Stimulated activated CD4-positive, alpha-beta T cell treated with anti-CD3 and anti-CD28 coated beads, Interleukin-1b, Interleukin-23, amount 100 ng/mL, for 24 hours (primary cell): ENCODE data around the gene DDX17.

Experiments
- DNase-seq, 4 experiments: peaks; one replicate each; pipeline ENCODE4 v3.0.0-alpha.2; 2020; ENCODE audit warnings: low read depth in 4 of 4, low spot score in 1 of 4

The DDX17 gene

DNA sequence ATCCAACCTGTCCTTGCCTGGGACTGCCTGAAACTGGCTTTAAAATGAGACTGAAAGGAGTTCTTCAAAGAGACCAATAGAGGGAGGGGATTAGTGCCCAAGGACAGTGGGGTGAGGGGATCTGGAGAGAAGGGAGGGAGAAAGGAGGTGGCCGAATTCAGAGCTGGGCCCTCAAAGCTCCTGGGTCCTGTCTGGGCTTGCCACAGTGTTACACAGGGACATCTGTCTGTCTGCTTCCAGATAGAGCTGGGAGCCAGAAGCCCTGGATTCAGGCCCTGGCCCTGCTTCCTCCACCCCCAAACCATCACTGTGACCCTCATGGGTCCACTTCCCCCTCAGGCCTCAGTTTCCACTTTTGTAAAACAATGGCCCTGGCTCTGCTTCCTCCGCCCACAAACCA, 54.7 kb downstream of the DDX17 start:
- DNase-seq = no peak

DNA sequence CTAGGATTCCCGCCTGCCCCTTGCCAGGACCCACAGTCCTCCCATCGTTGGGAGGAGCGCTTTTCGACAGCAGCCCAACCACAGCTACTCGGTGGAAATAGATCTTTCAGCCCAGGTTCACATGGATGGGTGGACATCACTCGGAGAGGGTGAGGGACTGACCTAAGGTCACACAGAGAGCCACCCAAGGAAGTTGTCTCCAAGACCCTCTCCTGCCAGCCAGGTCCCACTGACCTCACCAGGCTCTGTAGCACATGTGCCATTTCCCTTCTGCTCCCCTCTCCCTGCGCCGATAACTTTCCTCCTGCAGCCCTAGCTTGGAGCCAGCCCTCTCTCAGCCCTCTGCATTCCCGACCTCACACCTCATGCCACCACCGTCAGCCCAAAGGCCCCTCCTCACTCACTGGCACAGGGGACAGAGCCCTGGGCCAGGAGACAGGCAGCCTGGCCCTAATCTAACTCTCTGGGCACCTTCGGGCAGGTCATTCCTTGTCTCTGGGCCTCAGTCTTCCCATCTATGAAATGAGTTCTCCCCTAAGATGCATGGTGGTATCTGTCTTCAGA, 55.8 kb downstream of the DDX17 start:
- DNase-seq = no peak

DNA sequence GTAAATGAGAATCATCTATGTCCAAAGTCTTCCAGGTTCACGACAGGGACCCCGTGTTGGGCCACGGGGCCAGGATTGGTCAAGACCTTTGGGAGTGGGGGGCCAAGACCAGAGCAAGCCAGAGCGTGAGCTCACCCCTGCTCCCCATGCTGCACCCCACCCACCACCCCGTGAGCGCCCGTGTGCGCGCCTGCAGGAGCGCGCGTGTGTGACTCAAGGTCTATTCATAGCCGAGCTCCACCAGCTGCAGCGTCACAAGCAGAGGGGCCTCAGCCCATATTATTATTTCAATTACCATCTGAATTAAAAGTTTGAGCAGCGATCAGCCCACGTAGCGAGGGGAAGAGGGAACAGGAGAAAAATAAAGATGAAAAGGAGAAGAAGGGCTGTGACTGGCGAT, 56.3 kb downstream of the DDX17 start:
- no peak for DNase-seq

DNA sequence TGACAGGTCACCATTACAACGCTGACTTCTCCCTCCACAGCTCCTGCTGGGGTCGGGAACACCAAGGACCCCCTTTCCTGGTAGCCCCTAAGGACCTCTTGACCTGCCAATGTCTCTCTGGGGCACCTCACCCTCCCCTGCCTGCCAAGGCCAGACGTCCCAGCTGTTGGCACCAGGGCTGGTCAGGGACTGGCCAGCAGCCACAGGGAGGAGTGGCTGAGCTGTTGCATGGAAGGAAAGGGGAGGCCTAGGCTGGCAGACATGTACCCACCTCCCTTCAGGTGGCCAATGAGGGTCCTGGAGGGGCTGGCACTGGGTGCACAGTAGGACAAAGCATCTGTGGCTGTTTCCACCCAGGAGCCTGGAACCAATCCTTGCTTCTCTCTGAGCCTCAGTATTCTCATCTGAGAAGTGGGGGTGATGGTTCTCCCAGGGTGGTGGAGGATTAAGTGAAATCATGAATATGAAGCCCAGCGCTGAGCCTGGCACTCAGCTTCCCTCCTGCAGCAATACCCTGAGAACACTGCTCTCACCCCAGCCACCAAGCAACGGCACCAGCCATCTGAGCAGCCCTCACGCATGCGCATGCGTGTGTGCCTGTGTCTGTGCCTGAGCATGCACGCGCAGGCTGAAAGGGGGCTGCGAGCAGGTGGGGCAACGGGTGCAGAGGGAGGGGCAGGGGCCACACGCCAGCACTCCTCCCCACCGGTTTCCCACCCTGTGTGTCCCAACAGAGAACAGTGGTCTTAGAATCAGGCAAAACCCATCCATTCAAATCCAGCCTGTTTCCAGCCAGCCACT, 57.0 kb downstream of the DDX17 start:
- DNase-seq = no peak

DNA sequence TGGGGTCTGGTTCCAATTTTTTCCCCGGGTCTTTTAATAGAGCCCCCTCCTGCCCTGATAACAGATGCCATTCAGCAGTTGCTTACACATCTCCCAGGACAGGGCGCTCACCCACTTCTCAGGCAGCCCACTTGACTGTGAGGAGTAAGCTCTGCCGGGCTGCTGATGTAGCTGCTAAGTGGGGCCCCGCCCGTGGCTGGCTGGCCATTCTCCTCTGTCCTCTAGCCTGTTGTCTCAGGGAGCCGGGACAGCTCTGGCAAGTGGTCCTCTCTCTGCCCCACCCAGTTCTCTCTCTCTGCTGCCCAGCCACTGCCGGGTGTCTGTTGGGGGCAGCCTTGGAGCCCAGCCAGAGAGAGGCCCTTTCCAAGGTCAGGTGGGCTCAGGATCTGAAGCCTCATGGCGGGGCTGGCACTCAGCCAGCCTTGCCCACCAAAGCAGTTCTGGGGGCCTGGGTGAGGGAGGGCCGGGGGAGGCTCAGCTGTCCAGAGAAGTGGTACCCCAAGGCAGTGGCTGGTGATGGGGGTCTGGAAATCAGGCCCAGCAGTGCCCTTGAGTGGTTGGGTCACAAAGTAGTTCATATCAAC, 60.0 kb downstream of the DDX17 start:
- no peak for DNase-seq

DNA sequence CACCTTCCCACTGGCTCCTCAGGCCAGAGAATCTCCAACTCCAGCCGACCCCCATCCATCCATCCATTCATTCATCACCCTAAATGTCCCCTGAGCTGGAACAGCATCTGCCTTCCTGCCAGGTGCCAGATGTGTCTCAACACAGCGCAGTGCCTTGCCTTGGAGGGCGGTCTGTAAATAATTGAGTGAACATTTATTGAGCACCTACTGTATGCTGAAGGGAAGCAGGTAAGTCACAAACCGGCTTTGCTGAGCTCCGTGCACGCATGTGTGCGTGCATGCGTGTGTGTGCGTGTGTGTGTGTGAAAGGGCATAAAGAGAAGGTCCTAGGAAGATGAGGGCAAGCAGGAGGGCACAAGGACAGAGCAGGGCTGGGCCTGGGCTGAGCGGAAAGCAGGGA, 61.3 kb downstream of the DDX17 start:
- no peak for DNase-seq

DNA sequence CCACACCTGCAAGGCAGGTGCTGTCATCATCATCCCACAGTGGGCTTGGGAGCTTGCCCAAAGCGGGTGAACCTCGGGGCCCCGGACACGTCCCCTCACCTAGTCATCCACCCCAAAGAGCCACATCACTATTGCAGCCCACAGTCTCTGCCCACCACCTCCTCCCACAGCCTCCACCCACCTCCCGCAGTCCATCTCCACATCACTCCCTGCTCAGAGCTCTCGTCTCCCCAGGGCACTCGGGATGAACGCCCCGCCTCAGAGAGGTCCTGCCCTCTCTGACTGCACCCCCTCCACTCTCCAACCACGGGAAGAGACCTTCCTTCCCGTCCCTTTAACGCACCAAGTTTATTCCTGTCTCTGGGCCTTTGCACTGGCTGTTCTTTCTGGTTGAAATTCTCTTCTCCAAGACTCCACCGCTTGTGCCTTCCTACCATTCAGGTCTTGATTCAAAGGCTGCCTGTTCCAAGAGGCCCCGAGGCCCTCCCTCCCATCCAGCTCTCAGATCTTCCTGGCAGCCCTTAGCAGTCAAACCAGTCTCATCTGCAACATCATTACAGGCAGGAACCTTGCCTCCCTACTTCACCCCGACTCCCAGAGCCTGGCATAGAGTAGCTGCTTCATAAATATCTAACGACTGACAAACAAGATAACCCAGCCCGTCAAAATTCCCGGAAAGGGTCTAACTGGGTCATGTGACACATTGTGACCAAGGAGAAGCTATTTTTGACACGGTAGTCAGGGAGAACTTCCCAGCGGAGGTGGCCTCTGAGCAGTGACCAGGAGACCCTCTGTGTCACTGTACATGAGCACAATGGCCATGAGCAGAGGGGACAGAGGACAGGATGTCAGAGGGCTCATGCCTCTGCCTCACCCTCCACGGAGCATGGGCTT, 62.2 kb downstream of the DDX17 start:
- DNase-seq = no peak

DNA sequence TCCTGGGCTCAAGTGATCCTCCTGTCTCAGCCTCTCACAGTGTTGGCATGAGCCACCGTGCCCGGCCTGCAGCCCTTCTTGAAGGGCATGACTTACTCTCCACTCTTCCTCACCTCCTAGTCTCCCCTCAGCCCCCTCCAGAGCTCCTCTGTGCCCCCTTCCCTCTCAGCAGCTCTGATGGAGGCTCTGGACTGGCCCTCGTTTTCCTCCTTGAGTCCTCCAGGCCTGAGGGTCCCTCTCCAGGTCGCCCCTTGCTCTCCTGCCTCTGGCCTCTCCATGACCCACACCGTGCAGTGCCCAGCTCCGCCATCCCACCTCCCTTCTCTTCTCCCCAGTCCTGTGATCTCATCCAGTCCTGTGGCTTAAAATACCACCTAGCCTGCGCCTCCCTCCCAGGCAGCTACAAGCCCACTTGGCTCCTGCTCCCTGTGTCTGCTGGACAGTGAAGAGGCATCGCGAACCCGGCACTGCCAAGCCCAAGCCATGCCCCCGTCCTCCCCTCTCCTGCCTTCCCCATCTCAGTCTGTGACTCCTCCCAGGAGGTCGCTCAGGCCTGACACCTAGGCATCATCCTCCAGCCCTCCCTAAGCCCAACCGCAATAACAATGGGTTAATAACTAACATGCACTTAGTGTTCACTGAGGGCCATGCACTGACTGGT, 63.0 kb downstream of the DDX17 start:
- no peak for DNase-seq

DNA sequence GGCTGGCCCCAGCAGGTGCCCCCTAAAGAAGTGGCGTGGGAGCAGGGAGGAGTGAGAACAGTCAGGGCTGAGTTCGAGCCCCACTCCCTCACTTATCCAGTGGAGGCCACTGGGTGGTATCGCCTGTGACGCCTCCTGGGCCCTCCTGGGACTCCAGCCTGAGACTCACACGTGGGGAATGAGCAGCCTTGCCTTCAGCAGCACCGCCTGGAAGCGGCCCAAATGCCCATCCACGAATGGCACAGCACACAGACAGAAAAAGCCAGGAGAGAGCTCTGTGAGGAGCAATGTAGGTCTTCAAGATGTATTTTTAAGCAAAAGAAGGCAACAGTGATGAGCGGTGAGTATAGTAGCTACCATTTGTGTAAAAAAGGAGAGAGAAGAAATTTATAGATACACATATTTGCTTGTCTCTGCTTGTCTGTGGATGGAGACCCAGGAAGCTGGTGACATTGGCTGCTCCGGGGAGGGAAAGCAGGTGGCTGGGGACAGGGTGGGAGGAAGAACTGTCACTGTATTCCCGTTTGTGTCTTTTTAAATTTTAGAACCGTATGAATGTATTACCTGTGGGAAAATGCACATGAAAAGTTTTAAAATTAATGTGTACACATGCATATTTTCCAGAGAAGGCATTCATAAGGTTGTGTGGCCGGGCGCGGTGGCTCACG, 64.4 kb downstream of the DDX17 start:
- no peak for DNase-seq

DNA sequence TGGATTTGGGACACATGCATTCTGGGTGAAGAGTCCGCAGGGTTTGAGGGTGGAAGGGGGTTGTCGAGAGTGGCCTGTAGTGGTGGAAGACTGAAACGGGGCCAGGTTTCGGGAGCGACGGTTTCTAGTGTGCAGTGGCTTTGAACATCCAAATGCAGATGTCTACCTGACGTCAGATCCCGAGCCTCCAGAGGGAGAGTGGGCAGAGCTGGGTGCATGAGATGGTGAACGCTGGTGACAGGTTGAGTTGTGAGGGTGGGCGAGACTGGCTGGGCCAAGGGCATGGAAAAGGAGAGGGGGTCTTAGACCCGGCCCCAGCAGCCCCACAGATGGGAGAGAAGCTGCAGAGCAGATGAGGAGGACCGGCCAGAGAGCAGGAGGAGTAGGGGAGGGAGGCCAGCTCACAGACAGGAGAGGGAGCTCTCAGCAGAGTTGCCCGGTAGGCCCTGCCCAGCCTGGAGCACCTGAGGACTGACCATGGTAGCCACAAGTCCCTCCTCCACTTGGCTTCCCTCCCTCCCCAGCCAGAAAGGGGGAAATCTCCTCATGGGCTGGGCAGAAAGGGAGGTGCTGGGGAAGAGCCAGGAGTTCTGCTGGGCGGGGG, 65.3 kb downstream of the DDX17 start:
- no peak for DNase-seq

DNA sequence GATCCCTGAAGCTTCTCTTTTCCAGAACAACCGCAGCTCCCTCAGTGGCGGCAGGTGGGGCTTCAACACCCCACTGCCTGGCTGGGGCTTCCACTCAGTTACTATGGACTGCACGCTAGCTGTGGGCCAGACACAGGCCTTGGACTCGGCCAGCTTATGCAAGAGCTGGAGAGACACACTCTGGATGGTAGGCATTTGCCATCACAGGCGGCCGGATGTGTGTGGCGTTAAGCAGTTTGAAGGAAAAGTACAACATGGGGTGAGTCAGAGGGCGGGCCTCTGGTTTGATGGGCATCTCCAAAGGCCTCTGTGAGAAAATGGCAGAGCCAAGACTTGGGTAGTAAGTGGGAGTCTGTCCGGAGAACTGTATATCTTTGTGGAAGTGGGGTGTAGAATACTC, 68.7 kb downstream of the DDX17 start:
- no peak for DNase-seq

DNA sequence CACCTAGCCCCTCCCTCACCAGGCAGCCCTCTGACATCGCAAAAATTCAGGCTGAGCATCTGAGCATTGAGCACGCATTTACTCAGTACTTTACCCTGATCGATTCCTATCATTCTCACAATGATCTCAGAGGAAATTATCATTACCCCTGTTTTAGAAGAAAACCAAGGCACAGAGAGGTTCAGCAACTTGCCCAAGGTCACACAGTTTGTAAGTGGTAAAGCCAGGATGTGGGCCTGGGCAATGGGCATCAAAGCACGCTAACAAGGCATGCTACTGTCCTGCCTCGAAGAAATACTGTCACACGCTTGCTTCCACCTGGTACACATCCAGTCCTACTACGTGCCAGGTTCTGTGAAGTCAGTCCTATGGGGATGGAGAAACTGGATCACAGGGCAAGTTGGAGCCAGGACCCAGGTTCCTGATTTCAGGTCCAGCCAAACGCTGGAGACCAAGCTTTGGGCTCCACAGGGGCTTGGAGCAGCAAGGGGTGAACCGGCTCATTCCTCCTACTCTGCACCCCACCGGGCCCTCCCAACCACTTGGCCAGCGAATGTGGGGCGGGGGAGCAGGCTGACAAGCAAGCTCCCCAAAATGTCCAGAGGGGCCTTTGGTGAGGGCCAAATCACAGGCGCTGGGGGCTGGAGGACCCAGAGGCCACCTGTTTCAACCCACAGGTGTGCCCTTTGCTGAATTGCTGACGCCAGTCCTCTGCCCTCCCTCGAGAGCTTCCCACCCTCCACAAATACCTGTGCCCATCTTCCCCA, 69.3 kb downstream of the DDX17 start:
- DNase-seq = no peak

DNA sequence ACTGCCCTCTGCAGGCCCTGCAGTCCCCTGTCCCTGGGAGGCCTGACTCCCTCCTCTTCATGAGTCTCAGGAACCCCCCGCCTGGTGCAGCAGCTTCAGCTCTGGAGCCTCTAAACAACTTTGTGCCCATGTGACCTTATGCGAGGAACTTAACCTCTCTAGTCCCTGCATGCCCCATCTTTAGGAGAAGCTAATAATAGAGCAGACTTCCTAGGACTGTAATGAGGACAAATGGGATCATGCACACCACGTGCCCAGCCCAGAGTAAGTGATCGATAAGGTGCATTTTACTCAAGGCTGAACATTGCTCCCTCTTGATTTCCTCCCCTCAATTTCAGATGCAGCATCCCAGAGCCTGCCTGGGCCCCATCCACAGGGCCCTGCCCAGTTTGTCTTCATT, 70.1 kb downstream of the DDX17 start:
- no peak for DNase-seq

DNA sequence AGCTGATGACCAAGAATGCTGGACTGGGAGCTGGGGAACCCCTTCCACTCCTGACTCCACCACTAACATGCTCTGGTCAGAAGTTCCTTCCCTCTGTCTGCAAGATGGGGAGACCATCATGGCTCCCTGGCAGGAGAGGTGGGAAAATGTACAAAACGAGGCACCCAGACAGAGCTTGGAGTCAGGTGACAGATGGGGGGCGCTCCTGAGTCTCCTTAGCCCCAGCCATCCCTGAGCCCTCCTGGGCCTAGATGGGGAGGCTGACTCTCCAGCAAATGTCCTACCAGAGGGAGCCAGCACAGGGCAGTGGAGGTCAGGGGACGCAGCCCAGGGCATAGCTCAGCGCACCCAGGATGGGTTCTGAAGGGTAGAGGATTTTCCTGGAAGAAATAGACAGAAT, 71.1 kb downstream of the DDX17 start:
- no peak for DNase-seq

DNA sequence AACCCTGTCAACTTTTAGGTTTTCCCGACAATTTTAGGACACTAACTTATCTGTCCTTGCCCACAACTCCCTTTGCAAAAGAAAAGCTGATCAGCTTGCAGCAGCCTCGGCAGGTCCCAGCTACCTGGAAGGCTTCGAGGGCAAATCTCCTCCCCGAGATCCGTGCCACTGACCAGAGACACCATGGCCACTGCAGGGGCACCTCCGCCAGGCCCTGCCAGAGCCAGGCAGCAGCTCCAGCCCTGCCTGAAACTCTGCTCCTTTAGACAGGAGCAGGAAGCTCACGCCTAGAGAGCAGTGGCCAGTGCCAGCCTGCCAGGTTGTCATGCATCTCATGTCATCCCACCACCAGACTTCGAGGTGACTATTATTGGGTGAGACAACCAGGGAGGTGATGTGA, 72.2 kb downstream of the DDX17 start:
- DNase-seq = no peak
